Hair follicular keratinocyte (primary cell): ENCODE results near the gene DUSP16. TPM values are rescaled to one million over a fixed set of nuclear protein-coding genes. Genes with fewer than 3 reads are reported as not detected.

Source experiments
- total RNA-seq: library from RNA; depleted of rRNA; stranded (reverse); fragments of >200 nt; gene quantifications from 2 replicates; pipeline ENCODE4 v1.2.3, GENCODE V29; 2015

Gene DUSP16
- 13.2 and 25.7 TPM in 2 replicates for total RNA-seq

GRCh38 chr12:12562585-12563261, at the start of gene DUSP16:
Gene DUSP16 (minus strand): TSS chr12:12562863. CDS start chr12:12521098, 41,765 bp downstream.

GRCh38 chr12:12611512-12612306, 49.0 kb upstream of the DUSP16 start, which contains the start of gene CREBL2:
Gene CREBL2 (plus strand): TSS chr12:12611876. CDS start chr12:12612173, 297 bp downstream.

Other genes starting within 250 kb of the DUSP16 start
- 4.6 and 5.2 TPM in 2 replicates for gene MANSC1, start 212.6 kb downstream of the DUSP16 start, total RNA-seq
- gene BORCS5, start 205.8 kb downstream of the DUSP16 start, total RNA-seq, result 13.5 and 16.3 TPM in 2 replicates
- 12.3 and 17.6 TPM in 2 replicates for gene CREBL2, start 49.0 kb upstream of the DUSP16 start, total RNA-seq
- 0.80 and 1.7 TPM in 2 replicates for gene GPR19, start 133.3 kb upstream of the DUSP16 start, total RNA-seq
- gene CDKN1B, start 154.5 kb upstream of the DUSP16 start, total RNA-seq, result 15.1 and 17.7 TPM in 2 replicates
- gene APOLD1, start 222.8 kb upstream of the DUSP16 start, total RNA-seq, result 0.23 and 0.38 TPM in 2 replicates